CD4-positive, CD25-positive, alpha-beta regulatory T cell (primary cell): ENCODE measurements around the gene IRAK1BP1. TPM values are rescaled to one million over a fixed set of nuclear protein-coding genes. Genes with fewer than 3 reads are reported as not detected.

Experiments used
- ATAC-seq, 2 donors: fragments of 150-1000 bp; cut with Tn5 transposase; one replicate each; pipeline ENCODE4 v1.10.0; 2021; ENCODE audit warnings: low read depth in 2 of 2, moderate number of reproducible peaks in 2 of 2, moderate library complexity in 1 of 2
- DNase-seq, 3 donors: peaks; one replicate each; pipeline versions ENCODE4 v3.0.0 to v3.0.0-alpha.2; 2012 to 2022; ENCODE audit warnings: mixed read lengths in 1 of 3
- H3K27ac ChIP-seq: one replicate; pipeline ENCODE4 v1.7.0; 2013; ENCODE audit warnings: mild to moderate bottlenecking, low read length; ENCODE audit not compliant: insufficient read depth, poor library complexity, severe bottlenecking
- H3K27me3 ChIP-seq: one replicate; pipeline ENCODE4 v1.7.0; 2013; ENCODE audit warnings: low read length; ENCODE audit not compliant: control insufficient read depth, insufficient read depth
- H3K36me3 ChIP-seq: one replicate; pipeline ENCODE4 v1.7.0; 2013; ENCODE audit warnings: mild to moderate bottlenecking, low read length, moderate library complexity; ENCODE audit not compliant: control insufficient read depth, insufficient read depth
- H3K4me1 ChIP-seq: 2 replicates; pipeline ENCODE4 v1.7.0; 2013; ENCODE audit warnings: mild to moderate bottlenecking, low read length; ENCODE audit not compliant: insufficient read depth, control insufficient read depth, poor library complexity, severe bottlenecking
- H3K4me3 ChIP-seq: one replicate; pipeline ENCODE4 v1.7.0; 2013; ENCODE audit warnings: low read depth, mild to moderate bottlenecking, low read length, moderate library complexity
- H3K9me3 ChIP-seq, 2 experiments: 1 replicate in 1 of 2; 2 replicates in 1 of 2; pipeline ENCODE4 v1.7.0; 2013; ENCODE audit warnings: low read length in 2 of 2, mild to moderate bottlenecking in 1 of 2, moderate library complexity in 1 of 2; ENCODE audit not compliant: control insufficient read depth in 2 of 2
- H3K27ac Mint-ChIP-seq, 3 donors: one replicate each; pipeline ENCODE4 v1.8.0; 2020 to 2022; ENCODE audit warnings: mild to moderate bottlenecking in 3 of 3, mixed read lengths in 3 of 3, moderate library complexity in 2 of 3
- H3K27me3 Mint-ChIP-seq: one replicate; pipeline ENCODE4 v1.8.0; 2022; ENCODE audit warnings: mild to moderate bottlenecking, mixed read lengths
- H3K36me3 Mint-ChIP-seq: one replicate; pipeline ENCODE4 v1.8.0; 2020; ENCODE audit warnings: mixed read lengths
- H3K4me1 Mint-ChIP-seq, 4 donors: one replicate each; pipeline ENCODE4 v1.8.0; 2020 to 2022; ENCODE audit warnings: mixed read lengths in 4 of 4, mild to moderate bottlenecking in 1 of 4
- H3K4me3 Mint-ChIP-seq, 4 donors: one replicate each; pipeline ENCODE4 v1.8.0; 2020 to 2022; ENCODE audit warnings: mild to moderate bottlenecking in 4 of 4, mixed read lengths in 4 of 4, moderate library complexity in 3 of 4
- H3K9me3 Mint-ChIP-seq, 7 donors: one replicate each; pipeline ENCODE4 v1.8.0; 2020 to 2022; ENCODE audit warnings: mixed read lengths in 7 of 7, mild to moderate bottlenecking in 3 of 7, moderate library complexity in 2 of 7
- polyA plus RNA-seq, 4 donors: library from polyadenylated mRNA; unstranded; fragments of 300-500 nt; fragmentation: Illumina TruSeq; gene quantifications; one replicate each; pipeline ENCODE4 v1.2.3, GENCODE V29; 2021
- total RNA-seq: library from RNA; stranded (reverse); gene quantifications from one replicate; pipeline ENCODE4 v1.2.3, GENCODE V29; 2022

The IRAK1BP1 gene
- total RNA-seq (1.1 TPM), polyA plus RNA-seq (1 to 10 TPM; 1.1 to 2.1 (median 1.5) TPM)

DNA sequence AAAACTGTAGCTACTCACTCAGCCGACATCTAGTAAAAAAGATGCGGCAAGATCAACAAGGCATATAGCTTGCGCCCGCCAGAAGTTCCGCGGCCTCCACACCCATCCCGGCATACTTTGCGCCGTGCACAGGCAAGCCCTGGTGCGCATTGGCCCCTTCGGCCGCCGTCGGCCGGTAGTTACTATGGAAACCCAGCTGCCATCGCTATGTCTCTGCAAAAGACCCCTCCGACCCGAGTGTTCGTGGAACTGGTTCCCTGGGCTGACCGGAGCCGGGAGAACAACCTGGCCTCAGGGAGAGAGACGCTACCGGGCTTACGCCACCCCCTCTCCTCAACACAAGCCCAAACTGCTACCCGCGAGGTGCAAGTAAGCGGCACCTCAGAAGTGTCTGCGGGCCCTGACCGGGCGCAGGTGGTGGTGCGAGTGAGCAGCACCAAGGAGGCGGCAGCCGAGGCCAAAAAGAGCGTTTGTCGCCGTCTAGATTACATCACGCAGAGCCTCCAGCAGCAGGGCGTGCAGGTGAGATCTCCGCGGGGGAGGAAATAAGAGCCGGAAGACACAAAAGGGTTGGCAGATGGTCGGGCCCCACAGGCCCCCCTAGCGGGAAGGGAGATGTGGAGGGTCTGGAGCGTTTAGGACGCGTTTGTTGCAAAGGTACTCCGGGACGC is at the start of gene IRAK1BP1:
Gene IRAK1BP1, plus strand, starts transcription at position 182 of the 671 bp plus-strand sequence. Its CDS starts 26 bp downstream, at position 208.
- no peaks in the 10 kb centered on the region for H3K27me3 Mint-ChIP-seq
- peaks cover 0 to 3% (median 0%) of the 10 kb centered on the region in 7 donors for H3K9me3 Mint-ChIP-seq
- H3K4me3 ChIP-seq: peak within 1 kb of the TSS; percentile 87
- H3K27ac Mint-ChIP-seq: peak within 1 kb of the TSS; percentile 96 to 97 (median 96)
- no peaks in the 10 kb centered on the region for H3K36me3 ChIP-seq
- H3K27ac ChIP-seq: peak within 1 kb of the TSS; percentile 75
- DNase-seq (peak; percentile 35 to 92 (median 80)), ATAC-seq (peak; percentile 88 to 91)
- H3K4me3 Mint-ChIP-seq: peak within 1 kb of the TSS; percentile 94 to 100 (median 98)
- no peaks in the 10 kb centered on the region for H3K9me3 ChIP-seq
- peaks cover 10 to 33% (median 20%) of the 10 kb centered on the region in 4 donors for H3K4me1 Mint-ChIP-seq
- H3K4me1 ChIP-seq: peaks cover 10% of the 10 kb centered on the region
- peaks cover 12% of the 10 kb centered on the region for H3K36me3 Mint-ChIP-seq
- H3K27me3 ChIP-seq: no peaks in the 10 kb centered on the region

DNA sequence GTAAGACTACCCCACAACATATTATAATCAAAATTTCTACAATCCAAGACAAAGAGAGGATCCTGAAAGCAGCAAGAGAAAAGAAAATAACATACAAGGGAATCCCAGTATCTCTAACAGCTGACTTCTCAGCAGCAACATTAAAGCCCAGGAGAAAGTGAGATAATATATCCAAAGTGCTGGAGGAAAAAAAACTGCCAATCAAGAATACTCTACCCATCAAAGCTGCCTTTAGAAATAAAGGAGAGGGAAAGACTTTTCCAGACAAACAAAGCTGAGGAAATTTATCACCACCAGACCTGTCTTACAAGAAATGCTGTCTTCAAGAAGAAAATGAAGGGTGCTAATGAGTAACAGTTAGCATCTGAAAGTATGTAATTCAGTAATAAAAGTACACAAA is 43.3 kb upstream of the IRAK1BP1 start:
- Histone ChIP-seq H3K27ac (no peak overlapping the region), H3K9me3 (peaks cover 0 to 2% of the 10 kb centered on the region in 2 experiments), H3K27me3 (no peaks in the 10 kb centered on the region), H3K4me1 (no peaks in the 10 kb centered on the region), H3K36me3 (no peaks in the 10 kb centered on the region), H3K4me3 (no peak overlapping the region)
- ATAC-seq: no peak
- H3K9me3 Mint-ChIP-seq: peaks cover 2 to 10% (median 7%) of the 10 kb centered on the region in 7 donors
- H3K4me3 Mint-ChIP-seq: no peak overlapping the region
- no peak overlapping the region for H3K27ac Mint-ChIP-seq
- H3K4me1 Mint-ChIP-seq: no peaks in the 10 kb centered on the region
- no peaks in the 10 kb centered on the region for H3K36me3 Mint-ChIP-seq
- DNase-seq: no peak
- H3K27me3 Mint-ChIP-seq: no peaks in the 10 kb centered on the region

DNA sequence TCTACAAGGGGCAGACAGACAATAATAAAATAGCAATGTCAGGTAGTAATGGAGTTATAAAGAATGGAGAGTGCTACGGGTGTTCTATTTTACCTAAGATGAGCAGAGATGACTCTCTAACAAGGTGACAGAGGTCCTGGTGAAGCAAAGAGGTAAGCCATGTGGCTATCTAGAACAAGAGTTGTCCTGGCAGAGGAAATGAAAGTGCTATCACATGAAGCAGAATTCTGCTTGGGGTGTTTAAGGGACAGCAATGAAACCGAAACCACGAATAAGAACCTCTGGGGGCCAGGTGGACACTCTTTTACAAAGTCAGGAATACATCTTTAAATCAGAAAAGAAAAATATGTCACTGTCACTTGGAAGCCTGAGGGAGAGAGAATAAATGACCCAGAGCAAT is 37.9 kb upstream of the IRAK1BP1 start:
- Mint-ChIP-seq H3K27me3 (no peaks in the 10 kb centered on the region), H3K27ac (no peak overlapping the region), H3K4me1 (no peaks in the 10 kb centered on the region), H3K36me3 (no peaks in the 10 kb centered on the region), H3K4me3 (no peak overlapping the region), H3K9me3 (peaks cover 0 to 5% (median 0%) of the 10 kb centered on the region in 7 donors)
- Histone ChIP-seq H3K27me3 (no peaks in the 10 kb centered on the region), H3K36me3 (no peaks in the 10 kb centered on the region), H3K4me3 (no peak overlapping the region), H3K4me1 (no peaks in the 10 kb centered on the region), H3K27ac (no peak overlapping the region), H3K9me3 (no peaks in the 10 kb centered on the region)
- DNase-seq (no peak), ATAC-seq (no peak)

GRCh38 chr6:78830805-78831204 is 36.5 kb upstream of the IRAK1BP1 start:
- no peak overlapping the region for H3K27ac Mint-ChIP-seq
- no peak overlapping the region for H3K4me3 Mint-ChIP-seq
- H3K36me3 ChIP-seq: no peaks in the 10 kb centered on the region
- no peaks in the 10 kb centered on the region for H3K27me3 ChIP-seq
- H3K36me3 Mint-ChIP-seq: no peaks in the 10 kb centered on the region
- H3K9me3 Mint-ChIP-seq: peaks cover 0 to 5% (median 0%) of the 10 kb centered on the region in 7 donors
- no peaks in the 10 kb centered on the region for H3K9me3 ChIP-seq
- no peak for DNase-seq
- H3K27me3 Mint-ChIP-seq: no peaks in the 10 kb centered on the region
- no peak overlapping the region for H3K27ac ChIP-seq
- no peaks in the 10 kb centered on the region for H3K4me1 Mint-ChIP-seq
- no peaks in the 10 kb centered on the region for H3K4me1 ChIP-seq
- no peak for ATAC-seq
- H3K4me3 ChIP-seq: no peak overlapping the region

DNA sequence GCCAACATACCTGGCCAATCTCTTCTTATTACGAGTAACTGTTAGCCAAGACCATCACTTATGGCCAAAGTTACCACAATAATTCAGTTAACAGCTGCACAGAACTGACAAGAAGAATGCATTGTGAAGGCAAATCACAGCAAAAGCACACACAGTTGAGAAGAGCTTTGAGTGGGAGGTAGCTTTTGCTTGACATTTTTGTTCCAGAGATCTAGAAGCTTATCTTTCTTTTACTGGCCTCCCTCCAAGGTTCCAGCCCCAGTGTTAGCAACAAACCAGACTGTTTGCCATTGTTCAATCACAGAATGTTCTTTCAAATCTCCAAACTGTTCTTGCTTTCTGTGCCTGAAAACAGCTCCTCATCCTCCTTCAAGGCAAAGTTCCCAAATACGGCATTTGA is 35.9 kb upstream of the IRAK1BP1 start:
- H3K9me3 ChIP-seq: no peaks in the 10 kb centered on the region
- H3K4me1 Mint-ChIP-seq: no peaks in the 10 kb centered on the region
- no peak overlapping the region for H3K4me3 ChIP-seq
- H3K27ac ChIP-seq: no peak overlapping the region
- peaks cover 0 to 5% (median 0%) of the 10 kb centered on the region in 7 donors for H3K9me3 Mint-ChIP-seq
- H3K27me3 Mint-ChIP-seq: no peaks in the 10 kb centered on the region
- H3K36me3 ChIP-seq: no peaks in the 10 kb centered on the region
- H3K27ac Mint-ChIP-seq: no peak overlapping the region
- DNase-seq (no peak), ATAC-seq (no peak)
- no peaks in the 10 kb centered on the region for H3K27me3 ChIP-seq
- no peak overlapping the region for H3K4me3 Mint-ChIP-seq
- H3K4me1 ChIP-seq: no peaks in the 10 kb centered on the region
- no peaks in the 10 kb centered on the region for H3K36me3 Mint-ChIP-seq

DNA sequence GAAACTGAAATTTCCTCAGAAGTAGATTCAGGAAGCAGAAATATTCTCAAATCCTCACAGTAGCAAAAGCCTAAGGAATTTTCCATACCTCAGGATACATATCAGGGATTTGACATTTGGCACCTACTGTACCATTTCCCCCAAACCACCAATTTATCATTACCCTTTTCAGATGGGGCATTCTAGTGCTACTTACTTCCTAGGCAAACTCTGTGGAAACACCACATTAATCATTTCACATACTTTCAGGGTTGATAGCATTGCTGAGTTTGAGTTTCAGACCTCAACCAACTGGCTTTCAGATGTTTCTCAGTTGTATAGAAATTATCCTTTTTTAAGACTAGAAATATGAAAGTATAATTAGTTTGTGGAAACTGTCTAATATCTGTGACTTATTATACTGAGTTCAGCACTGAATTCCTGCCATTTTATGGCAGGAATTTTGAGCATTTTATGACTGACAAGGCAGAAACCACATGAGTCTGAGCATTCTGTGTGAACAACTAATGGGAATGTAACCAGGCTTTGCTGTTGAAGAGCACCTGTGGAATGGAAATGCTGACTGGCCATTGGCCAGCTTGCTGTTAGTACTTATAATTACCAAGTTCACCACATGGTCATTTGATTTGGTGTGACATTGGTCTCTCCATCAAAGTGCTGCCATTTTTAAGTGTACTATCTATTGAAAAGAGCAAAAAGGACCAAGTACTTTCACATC is 35.1 kb upstream of the IRAK1BP1 start:
- H3K27ac ChIP-seq: no peak overlapping the region
- DNase-seq (no peak), ATAC-seq (no peak)
- peaks cover 6% of the 10 kb centered on the region for H3K27me3 Mint-ChIP-seq
- H3K4me1 Mint-ChIP-seq: no peaks in the 10 kb centered on the region
- no peaks in the 10 kb centered on the region for H3K9me3 ChIP-seq
- peaks cover 3% of the 10 kb centered on the region for H3K27me3 ChIP-seq
- H3K4me3 Mint-ChIP-seq: no peak overlapping the region
- H3K36me3 Mint-ChIP-seq: no peaks in the 10 kb centered on the region
- peaks cover 0 to 5% (median 0%) of the 10 kb centered on the region in 7 donors for H3K9me3 Mint-ChIP-seq
- no peaks in the 10 kb centered on the region for H3K36me3 ChIP-seq
- H3K27ac Mint-ChIP-seq: no peak overlapping the region
- H3K4me3 ChIP-seq: no peak overlapping the region
- no peaks in the 10 kb centered on the region for H3K4me1 ChIP-seq

- Histone ChIP-seq H3K4me3 (no peak overlapping the region), H3K27me3 (peaks cover 3% of the 10 kb centered on the region), H3K27ac (no peak overlapping the region), H3K9me3 (no peaks in the 10 kb centered on the region), H3K36me3 (no peaks in the 10 kb centered on the region), H3K4me1 (no peaks in the 10 kb centered on the region)
- no peak for DNase-seq
- Mint-ChIP-seq H3K9me3 (peaks cover 0 to 3% (median 0%) of the 10 kb centered on the region in 7 donors), H3K36me3 (no peaks in the 10 kb centered on the region), H3K4me3 (no peak overlapping the region), H3K27me3 (peaks cover 8% of the 10 kb centered on the region), H3K4me1 (no peaks in the 10 kb centered on the region), H3K27ac (no peak overlapping the region)
- no peak for ATAC-seq
These were observed 31.5 kb upstream of the IRAK1BP1 start for GRCh38 chr6:78835817-78836216.
